ENCODE results near the gene PRIM2.
"Not testable (repeated sequence)": the region's sequence is repeated elsewhere in the genome, so short reads cannot be mapped to it uniquely, and the experiment has no call there.

Gene PRIM2, protein sequence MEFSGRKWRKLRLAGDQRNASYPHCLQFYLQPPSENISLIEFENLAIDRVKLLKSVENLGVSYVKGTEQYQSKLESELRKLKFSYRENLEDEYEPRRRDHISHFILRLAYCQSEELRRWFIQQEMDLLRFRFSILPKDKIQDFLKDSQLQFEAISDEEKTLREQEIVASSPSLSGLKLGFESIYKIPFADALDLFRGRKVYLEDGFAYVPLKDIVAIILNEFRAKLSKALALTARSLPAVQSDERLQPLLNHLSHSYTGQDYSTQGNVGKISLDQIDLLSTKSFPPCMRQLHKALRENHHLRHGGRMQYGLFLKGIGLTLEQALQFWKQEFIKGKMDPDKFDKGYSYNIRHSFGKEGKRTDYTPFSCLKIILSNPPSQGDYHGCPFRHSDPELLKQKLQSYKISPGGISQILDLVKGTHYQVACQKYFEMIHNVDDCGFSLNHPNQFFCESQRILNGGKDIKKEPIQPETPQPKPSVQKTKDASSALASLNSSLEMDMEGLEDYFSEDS

GRCh38 chr6:57317060-57317943, at the start of gene PRIM2:
TSS of gene PRIM2 (plus strand) at chr6:57317630. CDS start at chr6:57318446, 816 bp downstream.
- Mint-ChIP-seq H3K27me3 (no peaks in the 10 kb centered on the region), H3K9me3 (peaks cover 4% of the 10 kb centered on the region), H3K4me1 (ENCODE audit: low read depth) (peaks cover 55% of the 10 kb centered on the region), H3K36me3 (ENCODE audit: low read depth) (peaks cover 50% of the 10 kb centered on the region), H3K27ac (peak within 1 kb of the TSS; percentile 97), H3K4me3 (peak within 1 kb of the TSS; percentile 97)
- DNase-seq = peak; percentile 86

DNA sequence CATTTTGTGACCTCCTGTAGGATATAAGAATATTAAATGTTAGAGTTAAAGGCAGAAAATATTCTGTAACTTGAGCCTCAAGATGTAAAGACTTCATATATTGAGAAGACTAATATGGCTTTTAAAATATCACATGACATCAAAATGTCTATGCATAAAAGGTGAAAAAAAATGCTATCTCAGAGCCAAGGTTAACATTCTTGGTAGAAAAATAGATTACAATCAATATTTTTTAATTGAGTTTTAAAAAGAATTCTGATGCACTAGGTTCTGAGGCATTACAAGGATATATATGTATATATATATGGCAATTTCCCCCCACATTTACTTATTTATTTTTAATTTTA, 49.2 kb upstream of the PRIM2 start:
- Mint-ChIP-seq H3K4me1 (ENCODE audit: low read depth) (peaks cover 21% of the 10 kb centered on the region), H3K4me3 (no peak overlapping the region), H3K9me3 (no peaks in the 10 kb centered on the region), H3K36me3 (ENCODE audit: low read depth) (no peaks in the 10 kb centered on the region), H3K27me3 (peaks cover 13% of the 10 kb centered on the region), H3K27ac (no peak overlapping the region)
- no peak for DNase-seq

DNA sequence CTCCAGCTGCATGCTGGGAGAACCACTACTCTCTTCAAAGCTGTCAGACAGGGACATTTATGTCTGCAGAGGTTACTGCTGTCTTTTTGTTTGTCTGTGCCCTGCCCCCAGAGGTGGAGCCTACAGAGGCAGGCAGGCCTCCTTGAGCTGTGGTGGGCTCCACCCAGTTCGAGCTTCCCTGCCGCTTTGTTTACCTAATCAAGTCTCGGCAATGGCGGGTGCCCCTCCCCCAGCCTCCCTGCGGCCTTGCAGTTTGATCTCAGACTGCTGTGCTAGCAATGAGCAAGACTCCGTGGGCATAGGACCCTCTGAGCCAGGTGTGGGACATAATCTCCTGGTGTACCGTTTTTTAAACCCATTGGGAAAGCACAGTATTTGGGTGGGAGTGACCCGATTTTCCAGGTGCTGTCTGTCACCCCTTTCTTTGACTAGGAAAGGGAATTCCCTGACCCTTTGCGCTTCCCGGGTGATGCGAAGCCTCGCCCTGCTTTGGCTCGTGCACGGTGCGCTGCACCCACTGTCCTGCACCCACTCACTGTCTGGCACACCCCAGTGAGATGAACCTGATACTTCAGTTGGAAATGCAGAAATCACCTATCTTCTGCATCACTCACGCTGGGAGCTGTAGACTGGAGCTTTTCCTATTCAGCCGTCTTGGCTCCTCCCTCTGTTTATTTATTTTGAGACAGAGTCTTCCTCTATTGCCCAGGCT, 43.2 kb upstream of the PRIM2 start:
- H3K9me3 Mint-ChIP-seq; H3K27ac Mint-ChIP-seq; H3K4me3 Mint-ChIP-seq; DNase-seq; H3K36me3 Mint-ChIP-seq (ENCODE audit: low read depth); H3K4me1 Mint-ChIP-seq (ENCODE audit: low read depth): not testable (repeated sequence)
- peaks cover 37% of the 10 kb centered on the region for H3K27me3 Mint-ChIP-seq

DNA sequence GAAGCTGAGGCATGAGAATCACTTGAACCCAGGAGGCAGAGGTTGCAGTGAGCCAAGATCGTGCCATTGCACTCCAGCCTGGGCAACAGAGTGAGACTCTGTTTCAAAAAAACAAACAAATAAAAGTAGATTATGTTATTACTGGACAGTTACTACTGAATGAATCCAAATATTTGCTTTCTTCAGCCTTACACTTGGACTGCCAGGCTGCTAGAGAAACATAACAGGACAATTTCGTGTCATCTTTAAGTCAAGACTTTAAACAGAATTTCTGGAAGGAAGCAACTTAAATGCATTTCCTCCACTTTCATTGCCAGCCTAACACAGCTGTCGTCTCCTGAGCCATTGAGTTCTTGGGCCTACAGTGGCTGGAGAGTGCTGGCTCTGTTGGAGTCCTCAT, 42.0 kb upstream of the PRIM2 start:
- Mint-ChIP-seq H3K4me1 (ENCODE audit: low read depth) (no peaks in the 10 kb centered on the region), H3K9me3 (no peaks in the 10 kb centered on the region), H3K4me3 (no peak overlapping the region), H3K36me3 (ENCODE audit: low read depth) (no peaks in the 10 kb centered on the region), H3K27me3 (peaks cover 37% of the 10 kb centered on the region), H3K27ac (no peak overlapping the region)
- no peak for DNase-seq

DNA sequence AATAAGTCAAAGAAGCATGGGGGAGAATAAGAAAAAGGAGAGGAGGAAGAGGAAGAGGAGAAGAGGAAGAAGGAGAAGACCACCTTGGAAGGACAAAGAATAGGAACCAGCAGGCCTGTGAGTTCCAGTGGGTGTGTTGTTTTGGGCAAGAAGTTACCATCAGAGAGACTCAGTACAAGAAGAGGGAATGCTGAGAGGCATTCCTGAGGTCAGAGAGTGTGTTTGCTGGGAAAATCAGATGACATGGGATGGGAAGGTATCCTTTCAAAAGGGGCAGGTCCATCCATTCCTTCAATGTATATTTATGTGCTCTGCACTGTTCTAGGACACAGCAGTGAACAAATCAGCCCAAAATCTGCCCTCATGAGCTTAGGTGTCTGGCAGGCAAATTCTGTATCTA, 40.5 kb upstream of the PRIM2 start:
- no peaks in the 10 kb centered on the region for H3K4me1 Mint-ChIP-seq (ENCODE audit: low read depth)
- no peaks in the 10 kb centered on the region for H3K9me3 Mint-ChIP-seq
- no peak overlapping the region for H3K4me3 Mint-ChIP-seq
- H3K36me3 Mint-ChIP-seq (ENCODE audit: low read depth) = no peaks in the 10 kb centered on the region
- H3K27ac Mint-ChIP-seq = no peak overlapping the region
- peaks cover 31% of the 10 kb centered on the region for H3K27me3 Mint-ChIP-seq
- DNase-seq = no peak

DNA sequence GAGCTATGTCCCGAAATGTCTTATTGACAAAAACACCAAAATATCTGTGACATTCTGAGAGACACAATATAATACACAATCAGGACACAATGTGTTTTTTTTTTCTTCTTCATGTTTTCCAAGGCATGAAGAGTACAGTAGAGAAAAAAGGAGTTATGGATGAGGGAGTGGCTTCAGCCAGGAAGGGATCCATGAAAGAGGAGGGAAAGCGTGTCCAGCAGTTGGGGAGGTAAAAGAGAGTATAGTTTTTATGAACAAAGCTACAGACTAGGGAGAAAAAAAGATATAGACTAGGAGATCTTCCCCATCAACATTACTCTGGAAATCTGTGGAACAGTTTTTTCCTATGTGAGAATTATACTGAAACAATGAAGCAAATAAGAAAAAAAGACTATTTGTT, 38.9 kb upstream of the PRIM2 start:
- Mint-ChIP-seq H3K27ac (no peak overlapping the region), H3K36me3 (ENCODE audit: low read depth) (no peaks in the 10 kb centered on the region), H3K4me1 (ENCODE audit: low read depth) (no peaks in the 10 kb centered on the region), H3K4me3 (no peak overlapping the region), H3K27me3 (peaks cover 23% of the 10 kb centered on the region), H3K9me3 (no peaks in the 10 kb centered on the region)
- DNase-seq = no peak

DNA sequence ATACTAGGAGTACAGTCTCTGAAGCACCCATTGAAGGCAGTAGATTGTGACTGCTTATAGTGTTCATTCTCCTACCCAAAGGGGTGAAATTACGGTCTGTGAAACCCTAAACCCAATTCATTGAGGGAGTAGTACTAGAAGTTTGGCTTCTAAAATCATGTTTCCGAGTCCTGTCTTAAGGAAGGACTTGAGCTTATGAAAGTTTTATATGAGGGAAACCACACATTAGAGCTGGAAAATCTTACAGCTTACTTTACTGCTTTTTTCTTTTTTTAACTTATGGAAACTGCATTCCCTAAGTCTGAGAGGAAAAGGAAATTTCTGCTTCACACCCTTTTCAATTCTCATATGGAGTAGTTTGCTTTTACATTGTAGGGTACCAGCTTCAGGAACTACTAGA, 38.4 kb upstream of the PRIM2 start:
- DNase-seq = no peak
- Mint-ChIP-seq H3K27me3 (peaks cover 23% of the 10 kb centered on the region), H3K4me3 (no peak overlapping the region), H3K4me1 (ENCODE audit: low read depth) (no peaks in the 10 kb centered on the region), H3K36me3 (ENCODE audit: low read depth) (no peaks in the 10 kb centered on the region), H3K27ac (no peak overlapping the region), H3K9me3 (no peaks in the 10 kb centered on the region)

DNA sequence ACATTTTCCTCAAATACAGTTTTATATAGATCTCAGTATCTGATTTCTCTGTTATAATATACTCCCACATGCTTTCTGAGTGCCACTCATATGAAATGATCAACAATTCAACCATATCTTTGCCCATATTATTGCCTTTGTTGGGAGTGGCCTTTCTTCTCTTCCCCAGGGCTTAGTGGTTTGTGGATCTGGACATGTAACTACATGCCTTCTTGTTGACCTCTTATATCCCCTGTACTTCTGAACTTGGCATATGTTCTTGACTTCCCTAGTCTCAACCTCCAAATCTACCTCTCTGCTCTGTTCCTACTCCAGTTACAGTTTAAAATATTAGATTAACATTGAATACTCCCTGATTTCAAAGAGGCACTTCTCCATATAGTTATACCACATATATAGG, 34.3 kb upstream of the PRIM2 start:
- no peaks in the 10 kb centered on the region for H3K36me3 Mint-ChIP-seq (ENCODE audit: low read depth)
- no peak overlapping the region for H3K27ac Mint-ChIP-seq
- H3K27me3 Mint-ChIP-seq = peaks cover 40% of the 10 kb centered on the region
- no peak for DNase-seq
- no peak overlapping the region for H3K4me3 Mint-ChIP-seq
- H3K4me1 Mint-ChIP-seq (ENCODE audit: low read depth) = no peaks in the 10 kb centered on the region
- H3K9me3 Mint-ChIP-seq = no peaks in the 10 kb centered on the region

DNA sequence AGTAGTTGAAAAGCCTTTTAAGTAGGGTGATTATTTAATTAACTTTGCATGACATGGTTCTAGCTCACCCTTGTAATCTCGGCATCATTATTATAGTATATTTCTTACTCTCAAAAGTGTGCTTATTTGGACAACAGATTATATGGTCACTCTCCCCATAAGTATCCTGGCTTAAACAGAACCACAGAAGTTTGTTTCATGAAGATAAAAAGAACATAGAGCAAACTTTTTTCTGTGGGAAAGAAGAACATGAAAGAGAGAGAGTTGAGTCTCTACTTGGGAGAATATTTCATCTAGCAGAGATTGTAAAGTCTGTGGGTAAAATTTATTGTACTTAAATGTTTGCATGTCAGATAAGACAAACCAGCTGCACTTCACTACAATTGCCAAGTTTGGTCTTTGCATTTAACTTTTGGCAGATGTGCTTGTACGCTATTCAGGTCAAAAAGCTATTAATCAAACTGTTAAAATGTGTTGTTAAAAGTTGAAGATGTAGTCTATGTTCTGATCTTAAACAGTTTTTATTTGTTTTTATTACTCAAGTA, 33.4 kb upstream of the PRIM2 start:
- Mint-ChIP-seq H3K36me3 (ENCODE audit: low read depth) (no peaks in the 10 kb centered on the region), H3K4me3 (no peak overlapping the region), H3K9me3 (no peaks in the 10 kb centered on the region), H3K4me1 (ENCODE audit: low read depth) (no peaks in the 10 kb centered on the region), H3K27me3 (peaks cover 39% of the 10 kb centered on the region), H3K27ac (no peak overlapping the region)
- no peak for DNase-seq

DNA sequence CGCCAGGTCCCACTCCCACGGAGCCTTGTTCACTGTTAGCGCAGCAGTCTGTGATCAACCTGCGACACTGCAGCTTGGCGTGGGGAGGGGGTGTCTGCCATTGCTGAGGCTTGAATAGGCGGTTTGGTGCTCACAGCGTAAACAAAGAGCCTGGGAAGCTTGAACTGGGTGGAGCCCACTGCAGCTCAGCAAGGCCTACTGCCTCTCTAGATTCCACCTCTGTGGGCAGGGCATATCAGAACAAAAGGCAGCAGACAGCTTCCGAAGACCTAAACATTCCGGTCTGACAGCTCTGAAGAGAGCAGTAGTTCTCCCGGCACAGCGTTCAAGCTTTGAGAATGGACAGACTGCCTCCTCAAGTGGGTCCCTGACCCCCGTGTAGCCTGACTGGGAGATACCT, 29.3 kb upstream of the PRIM2 start:
- not testable (repeated sequence) for H3K4me3 Mint-ChIP-seq; H3K36me3 Mint-ChIP-seq (ENCODE audit: low read depth); DNase-seq; H3K4me1 Mint-ChIP-seq (ENCODE audit: low read depth); H3K27ac Mint-ChIP-seq; H3K9me3 Mint-ChIP-seq
- peaks cover 56% of the 10 kb centered on the region for H3K27me3 Mint-ChIP-seq

DNA sequence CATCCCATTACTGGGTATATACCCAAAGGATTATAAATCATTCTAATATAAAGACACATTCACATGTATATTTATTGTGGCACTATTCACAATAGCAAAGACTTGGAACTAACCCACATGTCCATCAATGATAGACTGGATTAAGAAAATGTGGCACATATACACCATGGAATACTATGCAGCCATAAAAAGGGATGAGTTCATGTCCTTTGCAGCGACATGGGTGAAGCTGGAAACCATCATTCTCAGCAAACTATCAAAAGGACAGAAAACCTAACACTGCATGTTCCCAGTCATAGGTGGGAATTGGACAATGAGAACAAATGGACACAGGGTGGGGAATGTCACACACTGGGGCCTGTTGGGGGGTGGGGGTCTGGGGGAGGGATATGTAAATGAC, 24.0 kb upstream of the PRIM2 start:
- not testable (repeated sequence) for H3K4me1 Mint-ChIP-seq (ENCODE audit: low read depth); H3K36me3 Mint-ChIP-seq (ENCODE audit: low read depth); H3K4me3 Mint-ChIP-seq; H3K9me3 Mint-ChIP-seq; DNase-seq; H3K27ac Mint-ChIP-seq
- peaks cover 21% of the 10 kb centered on the region for H3K27me3 Mint-ChIP-seq

DNA sequence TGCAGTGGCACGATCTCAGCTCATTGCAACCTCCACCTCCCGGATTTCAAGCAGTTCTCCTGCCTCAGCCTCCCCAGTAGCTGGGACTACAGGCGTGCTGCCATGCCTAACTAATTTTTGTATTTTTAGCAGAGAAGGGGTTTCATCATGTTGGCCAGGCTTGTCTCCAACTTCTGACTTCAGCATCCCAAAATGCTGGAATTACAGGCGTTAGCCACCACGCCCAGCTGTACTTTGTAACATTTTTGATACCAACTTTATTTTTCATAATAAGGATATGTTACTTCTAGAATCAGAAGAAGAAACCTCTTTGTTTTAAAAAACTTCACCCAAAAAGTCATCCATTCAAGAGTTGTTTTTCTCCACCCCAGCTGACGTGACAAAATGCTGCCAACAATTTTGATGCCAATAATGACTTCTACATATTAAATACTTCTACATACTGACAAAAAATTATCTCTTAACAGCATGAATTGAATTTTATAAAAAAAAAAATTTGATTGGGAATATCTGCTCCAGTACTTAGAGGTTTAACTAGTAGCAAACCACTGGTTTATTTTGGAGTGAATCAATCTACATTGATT, 22.5 kb upstream of the PRIM2 start:
- no peaks in the 10 kb centered on the region for H3K36me3 Mint-ChIP-seq (ENCODE audit: low read depth)
- H3K27me3 Mint-ChIP-seq = peaks cover 13% of the 10 kb centered on the region
- H3K4me1 Mint-ChIP-seq (ENCODE audit: low read depth) = no peaks in the 10 kb centered on the region
- DNase-seq = no peak
- H3K27ac Mint-ChIP-seq = no peak overlapping the region
- no peaks in the 10 kb centered on the region for H3K9me3 Mint-ChIP-seq
- no peak overlapping the region for H3K4me3 Mint-ChIP-seq

- Mint-ChIP-seq H3K36me3 (ENCODE audit: low read depth) (no peaks in the 10 kb centered on the region), H3K4me3 (no peak overlapping the region), H3K4me1 (ENCODE audit: low read depth) (no peaks in the 10 kb centered on the region), H3K27me3 (peaks cover 3% of the 10 kb centered on the region), H3K27ac (no peak overlapping the region), H3K9me3 (no peaks in the 10 kb centered on the region)
- no peak for DNase-seq
Measured at GRCh38 chr6:57297505-57297904, 19.9 kb upstream of the PRIM2 start.

- no peak overlapping the region for H3K4me3 Mint-ChIP-seq
- no peaks in the 10 kb centered on the region for H3K4me1 Mint-ChIP-seq (ENCODE audit: low read depth)
- no peak overlapping the region for H3K27ac Mint-ChIP-seq
- H3K36me3 Mint-ChIP-seq (ENCODE audit: low read depth) = no peaks in the 10 kb centered on the region
- H3K27me3 Mint-ChIP-seq = no peaks in the 10 kb centered on the region
- no peak for DNase-seq
- H3K9me3 Mint-ChIP-seq = no peaks in the 10 kb centered on the region
Measured at GRCh38 chr6:57298741-57299140, 18.7 kb upstream of the PRIM2 start.

All from activated T-cell treated with anti-CD3 and anti-CD28 coated beads, Interleukin-2, amount 50 U/mL, for 24 hours (primary cell).